Effector memory CD4-positive, alpha-beta T cell (primary cell): ENCODE results near the gene CBARP.

Experiments
- DNase-seq, 3 donors: peaks; one replicate each; pipeline ENCODE4 v3.0.0-alpha.2; 2020
- H3K27ac ChIP-seq: 2 replicates; pipeline ENCODE4 v1.7.0; 2013; ENCODE audit warnings: mild to moderate bottlenecking, low read length, moderate library complexity; ENCODE audit not compliant: insufficient read depth, poor library complexity, severe bottlenecking
- H3K27me3 ChIP-seq: replicated peaks from 2 replicates; pipeline ENCODE4 v1.7.0; 2013; ENCODE audit warnings: mild to moderate bottlenecking, low read length; ENCODE audit not compliant: insufficient read depth, control insufficient read depth, poor library complexity, severe bottlenecking
- H3K36me3 ChIP-seq: 2 replicates; pipeline ENCODE4 v1.7.0; 2013; ENCODE audit warnings: mild to moderate bottlenecking, low read length, moderate library complexity; ENCODE audit not compliant: control insufficient read depth, insufficient read depth
- H3K4me1 ChIP-seq: 2 replicates; pipeline ENCODE4 v1.7.0; 2013; ENCODE audit warnings: low read length, mild to moderate bottlenecking; ENCODE audit not compliant: control insufficient read depth, insufficient read depth, poor library complexity, severe bottlenecking
- H3K4me3 ChIP-seq: 2 replicates; pipeline ENCODE4 v1.7.0; 2013; ENCODE audit warnings: low read length, low read depth, mild to moderate bottlenecking; ENCODE audit not compliant: insufficient read depth, poor library complexity, severe bottlenecking
- H3K9me3 ChIP-seq: 2 replicates; pipeline ENCODE4 v1.7.0; 2013; ENCODE audit warnings: mild to moderate bottlenecking, low read length, moderate library complexity; ENCODE audit not compliant: control insufficient read depth

CBARP gene

DNA sequence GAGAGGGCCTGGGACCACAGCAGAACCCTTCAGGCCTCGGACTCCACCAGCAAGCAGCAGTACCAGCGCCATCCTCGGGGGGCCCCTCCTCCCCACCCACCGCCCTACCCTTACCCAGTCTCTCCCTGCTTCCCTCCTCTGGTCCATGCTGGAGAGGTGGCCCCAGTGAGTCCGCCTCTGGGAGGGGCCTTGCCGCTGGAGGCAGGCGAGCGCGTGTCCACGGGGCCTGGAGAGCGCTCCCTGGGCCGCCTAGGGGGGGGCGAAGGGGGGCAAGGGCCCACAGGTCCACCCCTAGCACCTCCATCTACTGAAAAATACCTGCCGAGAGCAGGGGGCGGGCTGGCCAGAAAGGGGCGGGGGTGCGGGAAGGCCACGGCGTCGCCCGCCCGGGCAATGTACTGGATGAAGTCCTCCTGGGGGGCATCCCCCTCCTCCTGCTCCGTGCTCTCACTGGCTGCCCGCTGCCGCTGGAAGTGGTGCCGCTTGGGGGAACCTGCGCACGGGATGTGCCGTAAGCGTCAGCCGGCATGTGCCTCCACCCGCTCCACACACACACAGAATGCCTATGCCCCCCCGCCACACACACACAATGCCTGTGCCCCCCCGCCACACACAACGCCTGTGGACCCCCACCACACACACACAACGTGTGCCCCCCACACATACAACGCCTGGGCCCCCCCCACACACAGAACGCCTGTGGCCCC lies 6.9 kb downstream of the CBARP start:
- H3K27me3 ChIP-seq: no peaks in the 10 kb centered on the region
- H3K4me1 ChIP-seq: no peaks in the 10 kb centered on the region
- no peak overlapping the region for H3K4me3 ChIP-seq
- peaks cover 15% of the 10 kb centered on the region for H3K36me3 ChIP-seq
- no peak for DNase-seq
- H3K27ac ChIP-seq: no peak overlapping the region
- H3K9me3 ChIP-seq: no peaks in the 10 kb centered on the region

DNA sequence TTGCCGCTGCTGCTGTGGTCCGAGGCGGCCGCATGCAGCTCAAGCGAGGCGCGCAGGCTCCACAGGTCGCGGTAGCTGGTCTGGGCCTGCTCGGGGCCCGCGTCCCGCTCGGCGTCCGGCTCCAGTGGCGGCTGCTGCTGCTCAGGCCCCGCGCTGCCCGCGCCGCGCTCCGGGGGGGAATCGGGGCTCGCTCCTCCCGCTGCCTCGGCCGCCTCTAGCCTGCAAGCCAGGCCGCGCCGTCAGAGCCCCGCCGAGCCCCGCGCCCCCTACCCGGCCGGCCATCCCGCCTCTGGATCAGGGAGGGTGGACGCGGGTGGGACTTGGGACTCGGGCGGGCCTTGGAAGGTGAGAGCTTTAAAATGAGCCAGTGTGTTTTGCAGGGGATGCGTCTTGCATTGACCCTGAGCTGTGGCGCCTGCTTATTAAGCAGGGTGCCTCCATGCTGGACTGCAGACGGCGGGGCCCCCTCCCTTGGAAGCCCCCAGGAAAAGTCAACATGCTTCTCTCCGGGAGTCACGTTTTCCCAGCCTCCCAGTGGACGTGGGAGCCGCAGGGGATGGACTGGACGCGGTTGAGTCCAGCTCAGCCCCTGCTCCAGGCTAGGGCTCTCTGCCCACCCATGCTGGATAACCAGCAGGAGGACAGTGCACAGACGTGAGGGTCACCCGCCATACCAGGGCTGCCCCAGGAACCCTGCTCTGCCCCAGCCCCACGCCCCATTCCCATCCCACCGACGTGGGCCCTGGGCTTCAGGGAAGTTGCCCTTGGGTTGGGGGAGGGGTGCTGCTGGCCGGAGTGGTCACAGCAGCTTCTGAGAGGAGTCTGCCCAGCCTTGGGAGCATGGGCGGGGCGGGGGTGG lies 7.7 kb downstream of the CBARP start:
- no peak for DNase-seq
- no peak overlapping the region for H3K27ac ChIP-seq
- H3K36me3 ChIP-seq: peaks cover 15% of the 10 kb centered on the region
- H3K4me1 ChIP-seq: no peaks in the 10 kb centered on the region
- no peaks in the 10 kb centered on the region for H3K27me3 ChIP-seq
- no peak overlapping the region for H3K4me3 ChIP-seq
- H3K9me3 ChIP-seq: no peaks in the 10 kb centered on the region

DNA sequence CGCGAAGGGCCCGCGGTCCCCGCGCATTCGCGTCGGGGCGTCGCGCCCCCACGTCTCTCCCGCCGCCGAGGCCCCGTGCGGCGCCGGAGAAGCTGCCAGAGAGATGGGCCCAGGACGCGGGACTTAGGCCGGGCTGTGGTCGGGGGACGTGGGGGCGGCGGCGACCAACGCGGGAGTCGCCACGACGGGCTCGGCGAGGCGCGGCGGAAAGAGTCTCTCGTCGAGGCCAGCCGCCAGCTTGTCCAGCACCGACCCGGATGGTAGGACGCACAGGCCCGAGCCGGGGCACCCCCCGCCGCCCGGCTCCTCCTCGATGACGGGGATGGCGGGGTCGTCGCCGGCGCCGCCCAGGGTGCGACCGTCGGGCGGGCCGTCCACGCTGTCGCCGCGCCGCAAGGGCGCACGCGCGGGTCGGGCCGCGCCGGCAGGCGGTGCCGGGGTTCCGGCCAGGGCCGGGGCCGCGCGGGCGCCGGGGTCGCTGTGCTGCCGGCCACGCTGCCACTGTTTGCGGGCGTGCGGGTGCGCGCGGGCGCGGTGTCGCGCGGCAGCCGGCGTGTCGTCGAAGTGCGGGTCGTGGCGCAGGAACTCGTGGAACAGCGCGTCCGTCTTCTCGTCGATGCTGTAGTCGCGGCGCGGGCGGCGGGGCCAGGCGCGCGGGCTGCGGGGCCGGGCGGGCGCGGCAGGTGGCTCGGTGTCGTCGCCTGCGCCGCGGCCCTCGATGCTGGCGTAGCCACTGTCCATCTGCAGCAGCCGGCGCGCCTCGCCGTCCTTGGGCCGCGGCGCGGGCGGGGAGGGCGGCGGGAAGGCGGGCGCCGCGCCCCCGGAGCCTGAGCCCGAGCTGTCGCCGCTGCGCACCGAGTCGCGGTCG lies 8.5 kb downstream of the CBARP start:
- no peak overlapping the region for H3K27ac ChIP-seq
- peaks cover 17% of the 10 kb centered on the region for H3K36me3 ChIP-seq
- H3K4me1 ChIP-seq: no peaks in the 10 kb centered on the region
- H3K27me3 ChIP-seq: no peaks in the 10 kb centered on the region
- DNase-seq: no peak
- no peaks in the 10 kb centered on the region for H3K9me3 ChIP-seq
- H3K4me3 ChIP-seq: no peak overlapping the region

DNA sequence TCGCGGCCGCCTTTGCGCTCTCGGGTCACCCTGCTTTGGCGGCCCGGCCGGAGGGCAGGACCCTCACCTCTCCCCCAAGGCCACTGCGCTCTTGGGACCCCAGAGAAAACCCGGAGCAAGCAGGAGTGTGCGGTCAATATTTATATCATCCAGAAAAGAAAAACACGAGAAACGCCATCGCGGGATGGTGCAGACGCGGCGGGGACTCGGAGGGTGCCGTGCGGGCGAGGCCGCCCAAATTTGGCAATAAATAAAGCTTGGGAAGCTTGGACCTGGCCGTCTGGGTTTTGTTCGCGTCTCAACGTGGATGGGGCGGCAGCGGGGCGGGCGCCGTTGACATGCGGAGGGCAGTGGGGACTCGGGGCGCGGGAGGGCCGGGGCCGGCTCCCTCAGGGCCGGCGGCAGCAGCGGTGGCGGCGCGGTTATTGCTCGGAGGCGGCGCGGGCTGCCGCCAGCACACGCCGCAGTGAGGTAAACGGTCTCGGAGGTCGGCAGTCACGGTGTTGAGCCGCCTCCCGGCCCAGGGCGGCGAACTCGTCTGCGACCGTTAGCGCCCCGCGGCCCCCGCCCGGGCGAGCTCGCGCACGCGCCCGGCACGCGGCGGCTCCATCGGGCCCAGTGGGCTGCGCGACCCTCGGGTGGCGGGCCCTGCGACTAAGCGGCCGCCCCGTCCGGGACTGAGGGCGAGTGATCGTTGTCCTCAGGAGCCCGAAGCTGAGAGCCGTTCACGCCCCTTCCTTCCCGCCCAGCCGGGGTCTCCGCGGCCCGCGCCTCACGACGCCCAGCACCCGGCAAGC lies 9.4 kb downstream of the CBARP start:
- Histone ChIP-seq H3K27ac (no peak overlapping the region), H3K27me3 (no peaks in the 10 kb centered on the region), H3K4me1 (no peaks in the 10 kb centered on the region), H3K4me3 (no peak overlapping the region), H3K9me3 (no peaks in the 10 kb centered on the region), H3K36me3 (peaks cover 26% of the 10 kb centered on the region)
- no peak for DNase-seq

DNA sequence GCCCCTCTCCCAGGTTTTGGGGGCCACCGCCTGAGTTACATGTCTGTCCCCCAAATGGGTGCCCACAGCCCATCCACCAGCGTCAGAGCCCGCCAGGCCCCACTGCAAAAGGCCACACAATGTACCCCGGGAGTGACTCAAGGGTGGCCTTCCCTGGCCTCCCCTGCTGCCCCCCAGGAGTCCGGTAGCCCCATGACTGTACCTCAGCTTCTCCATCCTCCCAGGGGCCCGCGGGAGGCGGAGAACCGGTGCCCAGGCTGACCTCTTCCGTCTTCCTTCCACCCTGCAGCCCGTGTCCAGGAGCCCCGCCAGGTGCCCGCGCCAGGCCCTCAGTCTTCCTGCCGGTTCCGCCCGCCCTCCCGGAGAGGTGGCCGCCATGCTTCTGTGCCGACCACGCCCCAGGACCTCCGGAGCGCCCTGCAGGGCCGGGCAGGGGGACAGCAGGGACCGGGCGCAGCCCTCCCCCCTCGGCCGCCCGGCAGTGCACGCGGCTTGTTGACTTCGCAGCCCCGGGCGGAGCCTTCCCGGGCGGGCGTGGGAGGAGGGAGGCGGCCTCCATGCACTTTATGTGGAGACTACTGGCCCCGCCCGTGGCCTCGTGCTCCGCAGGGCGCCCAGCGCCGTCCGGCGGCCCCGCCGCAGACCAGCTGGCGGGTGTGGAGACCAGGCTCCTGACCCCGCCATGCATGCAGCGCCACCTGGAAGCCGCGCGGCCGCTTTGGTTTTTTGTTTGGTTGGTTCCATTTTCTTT lies 10.3 kb downstream of the CBARP start:
- no peak overlapping the region for H3K27ac ChIP-seq
- no peak overlapping the region for H3K4me3 ChIP-seq
- no peaks in the 10 kb centered on the region for H3K9me3 ChIP-seq
- H3K36me3 ChIP-seq: peaks cover 35% of the 10 kb centered on the region
- H3K27me3 ChIP-seq: no peaks in the 10 kb centered on the region
- H3K4me1 ChIP-seq: no peaks in the 10 kb centered on the region
- DNase-seq: no peak

DNA sequence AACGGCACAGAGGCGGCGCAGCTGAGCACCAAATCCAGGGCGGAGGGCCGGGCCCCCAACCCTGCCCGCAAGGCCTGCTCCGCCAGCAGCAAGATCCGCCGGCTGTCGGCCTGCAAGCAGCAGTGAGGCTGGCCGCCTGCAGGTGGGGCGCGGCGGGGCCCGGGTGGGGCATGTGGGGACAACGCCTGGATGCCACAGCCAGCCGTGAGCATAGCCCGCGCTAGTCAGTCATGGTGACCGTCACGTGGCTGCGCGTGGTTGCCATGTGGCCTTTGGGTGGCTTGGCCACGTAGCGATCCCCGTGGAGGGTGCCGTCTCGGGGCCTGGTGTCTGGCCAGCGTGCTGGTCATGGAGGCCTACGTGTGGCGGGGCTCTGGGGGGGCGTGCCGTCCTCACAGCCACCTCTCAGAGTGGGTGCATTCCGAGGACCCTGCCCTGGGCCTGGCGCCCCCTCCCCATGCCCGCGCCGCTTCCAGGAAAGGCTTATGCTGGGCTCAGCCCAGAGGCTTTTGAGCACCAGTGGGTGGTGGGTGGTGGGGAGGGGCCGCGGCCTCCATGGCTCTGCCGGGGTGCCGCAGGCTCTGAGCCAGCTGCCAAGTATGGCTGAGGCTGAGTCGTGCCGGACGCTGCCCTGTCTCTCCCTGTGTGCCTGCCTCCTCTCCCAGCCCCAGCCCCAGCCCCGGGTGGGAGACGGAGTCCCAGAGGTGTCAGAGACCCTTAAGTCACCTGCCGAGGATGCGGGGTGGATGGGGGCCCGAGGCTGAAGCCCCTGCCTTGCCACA lies 11.1 kb downstream of the CBARP start:
- Histone ChIP-seq H3K27ac (no peak overlapping the region), H3K36me3 (peaks cover 41% of the 10 kb centered on the region), H3K4me1 (no peaks in the 10 kb centered on the region), H3K9me3 (no peaks in the 10 kb centered on the region), H3K27me3 (no peaks in the 10 kb centered on the region), H3K4me3 (no peak overlapping the region)
- DNase-seq: no peak

DNA sequence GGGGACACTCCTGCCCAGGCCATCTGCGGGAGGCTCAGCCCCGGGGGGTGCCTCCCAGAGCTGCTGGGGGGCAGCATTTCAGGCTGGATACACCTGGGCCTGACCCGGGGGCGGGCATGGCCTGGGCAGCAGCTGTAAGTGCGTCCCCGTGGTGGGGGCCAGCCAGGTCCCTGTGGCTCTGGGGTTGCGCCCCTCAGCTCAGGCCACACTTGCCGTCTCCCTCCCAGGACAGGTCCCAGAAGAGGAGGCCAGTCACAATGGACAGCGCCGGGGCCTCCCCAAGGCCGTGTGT lies 11.6 kb downstream of the CBARP start:
- Histone ChIP-seq H3K4me3 (no peak overlapping the region), H3K4me1 (no peaks in the 10 kb centered on the region), H3K27me3 (no peaks in the 10 kb centered on the region), H3K9me3 (no peaks in the 10 kb centered on the region), H3K36me3 (peaks cover 46% of the 10 kb centered on the region), H3K27ac (no peak overlapping the region)
- no peak for DNase-seq

DNA sequence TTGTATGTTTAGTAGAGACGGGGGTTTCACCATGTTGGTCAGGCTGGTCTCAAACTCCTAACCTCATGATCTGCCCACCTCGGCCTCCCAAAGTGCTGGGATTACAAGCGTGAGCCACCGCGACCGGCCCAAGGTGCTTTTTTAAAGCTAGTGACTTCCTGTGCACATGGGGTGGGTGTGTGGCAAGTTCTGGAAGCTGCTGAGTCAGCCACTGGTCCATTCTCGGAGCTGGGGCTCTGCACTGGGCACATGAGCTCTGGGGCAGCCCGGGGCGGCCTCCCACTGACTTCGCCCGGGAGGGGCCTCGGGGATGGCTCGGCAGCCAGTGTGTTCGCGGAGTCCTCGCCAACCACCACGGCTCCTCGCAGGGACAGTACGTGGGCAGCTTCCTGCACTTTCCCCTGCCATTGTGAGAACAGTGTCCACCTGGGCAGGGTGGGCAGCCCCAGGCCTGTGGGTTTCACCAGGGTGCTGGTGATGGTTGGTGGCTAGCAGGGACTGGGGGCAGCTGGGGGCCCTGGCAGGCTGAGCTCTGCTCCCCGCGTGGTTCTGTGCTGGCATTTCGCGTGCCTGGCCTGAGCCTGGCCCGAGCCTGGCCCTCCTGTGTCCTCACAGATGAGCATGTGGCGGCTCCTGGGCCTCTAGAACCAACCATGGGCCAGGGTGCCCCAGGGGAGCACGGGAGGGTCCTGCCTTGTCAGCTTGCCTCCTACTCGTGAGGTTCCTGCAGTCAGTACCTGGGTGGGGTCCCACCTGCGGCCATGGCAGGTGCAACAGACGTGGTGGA lies 12.2 kb downstream of the CBARP start:
- Histone ChIP-seq H3K27ac (no peak overlapping the region), H3K4me1 (no peaks in the 10 kb centered on the region), H3K27me3 (no peaks in the 10 kb centered on the region), H3K36me3 (peaks cover 51% of the 10 kb centered on the region), H3K4me3 (no peak overlapping the region), H3K9me3 (no peaks in the 10 kb centered on the region)
- no peak for DNase-seq
